K562 (cell line): ENCODE results near the gene ZNF689. TPM values are rescaled to one million over a fixed set of nuclear protein-coding genes. Genes with fewer than 3 reads are reported as not detected.

Source experiments
- BRF2 ChIP-seq: IDR thresholded peaks from 3 replicates; pipeline ENCODE4 v1.6.1; 2011; ENCODE audit warnings: borderline replicate concordance, mild to moderate bottlenecking; ENCODE audit not compliant: insufficient read length, insufficient read depth
- CBX8 ChIP-seq: fragments of 200-600 bp; sonication (generic); IDR thresholded peaks from 2 replicates; pipeline ENCODE4 v1.6.1; 2012; ENCODE audit warnings: borderline replicate concordance, mixed run types, low read depth, mild to moderate bottlenecking, moderate library complexity, mixed read lengths, low read length, control low read depth, inconsistent platforms; ENCODE audit not compliant: poor library complexity, severe bottlenecking; ENCODE audit errors: extremely low read depth
- CTBP1 ChIP-seq: fragments of 450-650 bp; IDR thresholded peaks from 2 replicates; pipeline ENCODE4 v1.6.1; 2016; ENCODE audit warnings: borderline replicate concordance
- GATA2 ChIP-seq: sonication (generic); formaldehyde crosslinking; IDR thresholded peaks from 2 replicates; pipeline ENCODE4 v1.4.0; 2020; ENCODE audit warnings: mild to moderate bottlenecking, missing genetic modification reagents
- HMG20A ChIP-seq: fragments of 450-650 bp; formaldehyde crosslinking; conservative IDR thresholded peaks from 2 replicates; pipeline ENCODE4 v1.4.0; 2020; ENCODE audit warnings: mild to moderate bottlenecking, mixed read lengths
- ILF3 ChIP-seq: fragments of 450-650 bp; IDR thresholded peaks from 2 replicates; pipeline ENCODE4 v1.6.1; 2018; ENCODE audit warnings: antibody characterized with exemption, mild to moderate bottlenecking, moderate library complexity, borderline replicate concordance
- IRF2 ChIP-seq: sonication (generic); formaldehyde crosslinking; IDR thresholded peaks from 2 replicates; pipeline ENCODE4 v1.8.1; 2022; ENCODE audit warnings: mild to moderate bottlenecking, missing genetic modification reagents
- NFRKB ChIP-seq: fragments of 450-650 bp; IDR thresholded peaks from 2 replicates; pipeline ENCODE4 v1.6.1; 2016; ENCODE audit warnings: low read depth
- PHF8 ChIP-seq: fragments of 200-600 bp; sonication (generic); IDR thresholded peaks from 2 replicates; pipeline ENCODE4 v1.6.1; 2012; ENCODE audit warnings: mixed run types, mild to moderate bottlenecking, inconsistent platforms, low read length, moderate library complexity, borderline replicate concordance
- RHOXF2B ChIP-seq: fragments of 250-450 bp; sonication (Bioruptor Pico); conservative IDR thresholded peaks from 2 replicates; pipeline ENCODE4 v1.5.1; 2021
- SIN3B ChIP-seq: fragments of 450-650 bp; IDR thresholded peaks from 2 replicates; pipeline ENCODE4 v1.6.1; 2017; ENCODE audit warnings: low read depth, mild to moderate bottlenecking, moderate library complexity
- SRSF7 ChIP-seq: fragments of 200-400 bp; formaldehyde crosslinking; optimal IDR thresholded peaks from 2 replicates; pipeline ENCODE3; 2017; ENCODE audit warnings: mild to moderate bottlenecking, low read depth, low read length
- TAF1 ChIP-seq: IDR thresholded peaks from 2 replicates; pipeline ENCODE4 v1.6.1; 2011; ENCODE audit warnings: mild to moderate bottlenecking, low read length, moderate library complexity; ENCODE audit not compliant: insufficient read depth, control insufficient read depth, severe bottlenecking; ENCODE audit errors: extremely low read depth
- ZBTB11 ChIP-seq, 3 experiments: fragments of 200-800 bp in 1 of 3; fragments of 250-450 bp in 1 of 3; fragments of 450-650 bp in 1 of 3; sonication (Bioruptor Pico) in 1 of 3; sonication (Bioruptor generic) in 1 of 3; formaldehyde crosslinking in 1 of 3; IDR thresholded peaks; 2 replicates each; pipeline versions ENCODE4 v1.6.1 to v1.8.0; 2016 to 2022; ENCODE audit warnings: mild to moderate bottlenecking in 2 of 3, missing genetic modification characterization in 2 of 3, missing compliant biosample characterization in 1 of 3, moderate library complexity in 1 of 3
- ZEB2 ChIP-seq: fragments of 450-650 bp; IDR thresholded peaks from 2 replicates; pipeline ENCODE4 v1.6.1; 2016
- ZFP91 ChIP-seq: sonication (generic); formaldehyde crosslinking; IDR thresholded peaks from 2 replicates; pipeline ENCODE4 v1.8.0; 2022; ENCODE audit warnings: mild to moderate bottlenecking, missing genetic modification reagents
- ZFPM2 ChIP-seq: fragments of 250-450 bp; sonication (Bioruptor Pico); IDR thresholded peaks from 2 replicates; pipeline ENCODE4 v1.5.1; 2022; ENCODE audit warnings: mild to moderate bottlenecking
- ZNF146 ChIP-seq: IDR thresholded peaks from one replicate; pipeline ENCODE4 v1.6.1; 2018; ENCODE audit warnings: missing compliant biosample characterization; ENCODE audit not compliant: unreplicated experiment
- ZNF384 ChIP-seq: IDR thresholded peaks from 2 replicates; pipeline ENCODE4 v1.6.1; 2012; ENCODE audit warnings: low read depth, low read length, improper control_type of control experiment
- ZNF696 ChIP-seq: fragments of 250-450 bp; sonication (Bioruptor Pico); conservative IDR thresholded peaks from 2 replicates; pipeline ENCODE4 v1.4.0; 2020; ENCODE audit warnings: mild to moderate bottlenecking, moderate library complexity
- ZNF76 ChIP-seq: fragments of 250-450 bp; sonication (Bioruptor Pico); IDR thresholded peaks from 2 replicates; pipeline ENCODE4 v1.4.0; 2020; ENCODE audit warnings: mild to moderate bottlenecking, moderate library complexity, borderline replicate concordance
- polyA plus RNA-seq, 8 experiments: library from polyadenylated mRNA; depleted of rRNA in 4 of 8; stranded (reverse) in 5 of 8; unstranded in 3 of 8; fragments of >200 nt; fragmentation: Nextera tagmentation in 2 of 8; fragmentation: Illumina TruSeq in 1 of 8; extraction: Ambion mirVana in 2 of 8; extraction: Trizol in 1 of 8; gene quantifications; 2 replicates each; pipeline versions ENCODE4 v1.2.1 to v1.2.3, GENCODE V29; 2011 to 2014; ENCODE audit warnings: inconsistent platforms in 1 of 8, missing spikeins in 1 of 8
- total RNA-seq, 7 experiments: library from RNA; depleted of rRNA in 6 of 7; stranded (reverse); fragments of >200 nt in 6 of 7; fragmentation: Illumina TruSeq in 2 of 7; extraction: Trizol in 2 of 7; gene quantifications; 2 replicates each; pipeline versions ENCODE4 v1.2.1 to v1.2.3, GENCODE V29; 2011 to 2021; ENCODE audit warnings: low replicate concordance in 1 of 7

ZNF689 gene
- total and polyA plus RNA-seq, 9 of the 15 experiments (the other 6 are each of a cell fraction or from before 2014, with no cell fraction given): 5.4 to 15.4 (median 10.8) TPM

GRCh38 chr16:30656974-30657865, 47.0 kb upstream of the ZNF689 start (continued):
- TF ChIP-seq ZBTB11 (CRISPR knock-in tag; IDR thresholded peaks at IDR 0.05): no peak
- peak; percentile 39; the same call in 1 of the 2 replicates for TF ChIP-seq PHF8
- TF ChIP-seq CTBP1: no peak
- no peak for TF ChIP-seq GATA2 (CRISPR knock-in tag)
- TF ChIP-seq NFRKB: 0 out of 2 replicates have a peak, but pooled peaks have one; percentile 28
- TF ChIP-seq ILF3: no peak
- no peak for TF ChIP-seq IRF2 (CRISPR knock-in tag)
- TF ChIP-seq ZNF76: 0 out of 2 replicates have a peak, but pooled peaks have one; percentile 49
- TF ChIP-seq SRSF7: no peak
- TF ChIP-seq TAF1: no peak
- TF ChIP-seq RHOXF2B (CRISPR knock-in tag): no peak
- no peak for TF ChIP-seq ZEB2
- peak; percentile 52; the same call in 1 of the 2 replicates for TF ChIP-seq HMG20A
- no peak for TF ChIP-seq CBX8
- TF ChIP-seq ZNF146: no peak
- TF ChIP-seq ZFPM2 (CRISPR knock-in tag): no peak
- no peak for TF ChIP-seq ZNF384
- no peak for TF ChIP-seq SIN3B
- no peak for TF ChIP-seq ZNF696 (CRISPR knock-in tag)
- no peak for TF ChIP-seq ZFP91 (CRISPR knock-in tag)
- TF ChIP-seq BRF2: no peak
